ENCODE data around the gene HUNK.

- TF ChIP-seq CTCF (conservative IDR thresholded peaks at IDR 0.05) (no peak), ZFX (IDR thresholded peaks at IDR 0.05) (no peak)
Measured at GRCh38 chr21:31928656-31929055, 55.8 kb downstream of the HUNK start.

Data from C4-2B (cell line).